GM19351 (cell line): ENCODE data around the gene AGBL1.
"Not testable (repeated sequence)": the region's sequence is repeated elsewhere in the genome, so short reads cannot be mapped to it uniquely, and the experiment has no call there.

Experiments
- ATAC-seq: cut with Tn5 transposase; IDR thresholded peaks from one replicate; pipeline ENCODE4 v1.9.1; 2021; ENCODE audit warnings: mild to moderate bottlenecking, moderate library complexity; ENCODE audit not compliant: unreplicated experiment

The AGBL1 gene

GRCh38 chr15:86489981-86490380 is 410.3 kb downstream of the AGBL1 start:
- ATAC-seq: no peak

DNA sequence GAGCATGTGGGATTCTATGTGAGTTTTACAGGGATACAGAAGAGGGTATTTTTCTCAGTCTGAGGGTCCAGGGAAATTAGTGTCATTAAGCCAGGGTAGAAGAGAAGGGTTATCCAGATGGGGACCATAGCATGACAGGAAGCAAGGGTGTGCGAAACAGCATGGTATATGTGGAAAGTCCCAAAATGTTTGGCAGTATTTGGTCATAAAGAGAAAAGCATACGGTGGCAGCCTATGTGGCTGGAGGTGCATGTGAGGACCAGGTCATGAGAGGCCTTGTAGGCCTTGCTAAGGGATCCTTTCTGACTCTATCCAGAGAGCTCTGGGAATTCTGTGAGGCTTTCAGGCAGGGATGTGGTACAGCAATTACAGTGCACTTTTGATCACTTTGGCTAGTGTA is 411.4 kb downstream of the AGBL1 start:
- ATAC-seq: no peak

- no peak for ATAC-seq
Observed at GRCh38 chr15:86493884-86494283, 414.2 kb downstream of the AGBL1 start.

- no peak for ATAC-seq
Observed at GRCh38 chr15:86494475-86494874, 414.8 kb downstream of the AGBL1 start.

GRCh38 chr15:86502301-86502700 is 422.6 kb downstream of the AGBL1 start:
- ATAC-seq: no peak

GRCh38 chr15:86505951-86506350 is 426.3 kb downstream of the AGBL1 start:
- no peak for ATAC-seq

- ATAC-seq: no peak
Observed at GRCh38 chr15:86506401-86506800, 426.7 kb downstream of the AGBL1 start.

GRCh38 chr15:86515625-86516024 is 436.0 kb downstream of the AGBL1 start:
- ATAC-seq: no peak

DNA sequence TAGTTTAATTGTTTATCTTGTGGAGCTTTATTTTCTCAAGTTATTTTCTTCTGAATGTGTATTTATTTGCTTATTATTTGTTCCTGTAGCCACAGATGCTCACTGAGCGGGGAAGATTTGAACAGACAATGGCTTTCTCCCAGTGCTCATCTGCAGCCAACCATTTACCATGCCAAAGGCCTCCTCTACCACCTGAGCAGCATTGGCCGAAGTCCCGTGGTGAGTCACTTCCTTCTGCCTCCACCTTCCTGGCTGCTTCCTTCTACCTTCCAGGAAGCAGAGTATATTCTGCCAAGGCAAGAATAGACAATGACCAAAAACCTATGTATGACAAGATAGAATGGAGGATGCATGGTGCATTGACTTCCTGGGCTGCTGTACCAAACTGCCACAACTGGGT is 443.1 kb downstream of the AGBL1 start:
- ATAC-seq: no peak

- ATAC-seq: no peak
Observed at GRCh38 chr15:86526938-86527690, 447.4 kb downstream of the AGBL1 start.

DNA sequence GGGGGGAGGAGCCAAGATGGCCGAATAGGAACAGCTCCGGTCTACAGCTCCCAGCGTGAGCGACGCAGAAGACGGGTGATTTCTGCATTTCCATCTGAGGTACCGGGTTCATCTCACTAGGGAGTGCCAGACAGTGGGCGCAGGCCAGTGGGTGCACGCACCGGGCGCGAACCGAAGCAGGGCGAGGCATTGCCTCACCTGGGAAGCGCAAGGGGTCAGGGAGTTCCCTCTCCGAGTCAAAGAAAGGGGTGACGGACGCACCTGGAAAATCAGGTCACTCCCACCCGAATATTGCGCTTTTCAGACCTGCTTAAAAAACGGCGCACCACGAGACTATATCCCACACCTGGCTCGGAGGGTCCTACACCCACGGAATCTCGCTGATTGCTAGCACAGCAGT is 448.4 kb downstream of the AGBL1 start:
- not testable (repeated sequence) for ATAC-seq

DNA sequence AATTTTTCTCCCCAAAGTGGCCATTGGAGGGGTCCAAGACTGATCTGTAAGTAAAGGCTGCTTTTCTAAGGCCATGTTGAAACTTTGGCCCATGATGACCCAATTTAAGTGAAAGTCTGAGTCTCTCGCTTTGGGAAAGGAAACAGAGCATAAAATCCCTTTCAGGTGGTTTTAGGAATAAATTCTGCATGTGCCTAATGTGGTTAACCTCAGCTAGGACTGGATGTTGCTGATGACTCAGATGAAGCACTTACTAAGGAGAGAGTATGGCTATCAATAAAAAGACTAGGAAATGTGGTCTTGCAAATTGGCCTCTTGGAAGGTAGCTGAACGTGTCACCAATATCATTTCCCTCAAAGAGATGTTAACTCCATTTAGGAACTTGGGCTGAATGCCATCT is 458.5 kb downstream of the AGBL1 start:
- ATAC-seq: no peak

GRCh38 chr15:86540840-86541467 is 461.3 kb downstream of the AGBL1 start:
- no peak for ATAC-seq

DNA sequence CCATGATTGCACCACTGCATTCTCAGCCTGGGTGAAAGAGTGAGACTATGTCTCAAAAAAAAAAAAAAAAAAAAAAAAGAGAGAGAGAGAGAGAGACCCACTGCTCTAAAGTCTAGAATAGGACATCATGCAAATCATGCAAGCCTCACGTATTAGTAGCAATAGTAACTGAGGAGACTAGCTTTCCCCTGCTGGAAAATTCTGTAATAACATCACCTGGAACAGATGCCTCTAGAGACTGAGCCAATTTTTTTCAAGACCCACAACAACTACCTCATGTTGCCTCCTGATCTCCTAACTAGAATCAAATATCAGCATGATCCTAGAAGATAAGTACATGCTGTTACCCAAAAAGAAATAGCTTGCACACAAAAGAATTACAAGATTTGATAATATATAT is 461.9 kb downstream of the AGBL1 start:
- no peak for ATAC-seq

DNA sequence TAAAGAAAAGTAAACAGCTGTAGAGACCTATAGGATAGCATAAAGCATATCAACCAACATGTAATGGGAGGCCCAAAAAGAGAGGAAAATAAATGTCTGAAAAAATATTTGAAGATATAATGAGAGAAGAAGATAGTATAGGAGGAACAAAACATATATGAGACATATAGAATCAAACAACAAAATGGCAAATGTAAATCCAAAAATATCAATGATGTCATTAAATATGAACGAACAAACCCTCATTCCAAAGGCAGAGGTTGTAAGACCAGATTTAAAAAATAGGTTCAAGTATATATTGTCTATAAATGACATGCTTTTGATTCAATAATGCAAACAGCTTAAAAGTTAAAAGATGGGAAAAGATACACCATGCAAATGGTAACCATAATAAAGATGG is 470.4 kb downstream of the AGBL1 start:
- no peak for ATAC-seq

GRCh38 chr15:86553108-86553507 is 473.4 kb downstream of the AGBL1 start:
- ATAC-seq: no peak

DNA sequence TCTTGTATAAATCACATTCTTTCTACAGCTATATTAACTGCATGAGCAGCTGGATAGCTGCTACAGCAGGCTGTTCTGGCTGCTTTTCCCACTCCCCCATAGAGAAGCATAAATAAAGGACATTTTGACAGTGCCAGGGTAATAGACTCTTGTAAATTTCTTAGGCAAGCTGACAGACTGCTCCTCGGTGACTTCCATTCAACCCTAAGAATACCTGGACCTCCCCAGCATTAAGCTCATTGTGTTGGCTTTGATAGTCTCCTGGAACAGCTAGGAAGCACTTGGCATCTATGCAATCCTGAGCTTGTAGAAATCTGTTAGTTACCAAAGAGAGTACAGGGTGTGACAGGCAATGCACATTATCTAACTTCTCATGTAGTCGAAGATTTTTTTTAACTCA is 475.4 kb downstream of the AGBL1 start:
- no peak for ATAC-seq

DNA sequence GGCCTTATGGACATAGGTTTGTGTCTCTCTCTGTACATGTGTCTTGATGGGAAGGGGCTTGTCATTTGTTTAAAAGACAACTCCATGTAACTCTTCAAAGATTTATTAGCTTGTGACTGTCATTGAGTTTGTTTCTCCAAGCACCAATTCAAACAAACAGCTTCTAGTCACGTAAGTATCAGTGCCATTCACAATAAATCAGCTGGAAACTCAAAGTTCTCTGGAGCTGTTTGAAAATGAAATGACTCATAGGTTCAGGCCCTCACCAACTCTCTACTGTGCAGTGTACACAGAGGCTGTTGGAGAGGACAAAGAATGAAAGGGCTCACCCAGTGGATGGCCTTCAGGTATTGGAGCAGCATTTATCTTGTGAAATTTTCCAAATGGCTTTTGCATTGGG is 476.3 kb downstream of the AGBL1 start:
- ATAC-seq: no peak

DNA sequence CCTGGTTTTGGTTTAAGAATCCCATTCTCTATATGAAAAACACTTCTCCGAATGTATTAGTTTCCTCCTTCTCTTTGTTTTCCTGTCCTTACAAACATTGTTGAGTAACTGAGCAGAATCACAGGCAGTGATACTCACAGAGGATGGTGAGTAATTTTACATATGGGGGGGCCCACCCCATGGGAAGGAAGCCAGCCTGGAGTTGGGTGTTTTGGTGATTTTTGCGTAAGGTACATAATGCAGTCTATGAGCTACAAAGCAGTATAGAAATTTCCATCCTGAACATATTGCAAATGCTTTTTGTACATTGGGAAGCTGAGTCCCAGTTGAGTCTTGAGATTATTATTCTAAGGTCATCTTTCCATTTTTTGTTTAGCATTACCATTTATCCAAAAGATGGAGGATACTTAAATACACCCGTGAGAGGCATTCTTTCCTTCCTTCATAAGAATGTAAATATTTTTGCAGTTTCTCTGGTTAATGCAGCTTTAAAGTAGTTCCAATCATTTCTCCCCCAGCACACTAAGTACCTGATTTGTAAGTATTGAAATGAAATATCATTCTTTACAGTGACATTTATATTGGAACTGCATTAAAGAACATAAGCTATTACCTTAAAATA is 476.8 kb downstream of the AGBL1 start:
- no peak for ATAC-seq

- ATAC-seq: no peak
Observed at GRCh38 chr15:86557018-86557550, 477.4 kb downstream of the AGBL1 start.

DNA sequence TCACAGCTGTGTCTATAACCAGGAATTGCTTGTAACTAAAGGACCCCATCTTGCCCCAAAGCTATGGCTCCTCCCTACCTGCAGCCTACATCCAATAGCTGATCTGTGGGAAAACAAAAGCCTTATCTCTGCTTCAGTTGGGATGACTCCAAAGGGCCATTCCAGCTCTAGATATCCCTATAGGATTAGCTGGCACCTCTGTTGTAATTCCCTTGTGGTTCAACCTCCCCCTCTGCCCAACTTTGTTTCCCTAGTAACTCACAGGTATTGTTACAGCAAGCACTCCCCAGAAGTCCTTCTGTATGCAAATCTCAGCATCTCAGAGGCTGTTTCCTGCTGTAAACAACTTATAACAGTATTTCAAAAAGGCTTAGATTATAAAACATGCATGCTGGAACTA is 478.6 kb downstream of the AGBL1 start:
- ATAC-seq: no peak

DNA sequence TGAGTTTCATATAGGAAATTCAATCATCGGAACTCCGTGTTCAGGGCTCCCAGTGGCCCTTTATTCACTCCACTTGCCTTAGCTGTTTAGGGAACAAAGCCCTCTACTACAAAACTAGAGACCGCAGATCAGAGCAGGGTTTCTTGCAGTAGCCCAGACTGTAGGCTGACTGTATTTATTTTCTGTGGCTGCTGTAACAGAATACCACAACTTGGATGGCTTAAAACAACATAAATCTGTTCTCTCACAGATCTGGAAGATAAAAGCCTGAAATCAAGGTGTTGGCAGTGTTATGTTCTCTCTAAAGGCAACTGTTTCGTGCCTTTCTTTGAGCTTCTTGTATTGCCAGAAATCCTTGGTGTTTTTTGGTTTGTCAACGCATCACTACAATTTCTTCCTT is 479.0 kb downstream of the AGBL1 start:
- ATAC-seq: no peak
